HepG2 (cell line): Measurements from ENCODE around the gene TMEM19. TPM values are rescaled to one million over a fixed set of nuclear protein-coding genes. Genes with fewer than 3 reads are reported as not detected.

ENCODE experiments used
- DRAP1 ChIP-seq: IDR thresholded peaks from 2 replicates; pipeline ENCODE4 v1.6.1; 2016; ENCODE audit warnings: missing genetic modification reagents, missing compliant biosample characterization
- FLYWCH1 ChIP-seq: sonication (generic); formaldehyde crosslinking; IDR thresholded peaks from 2 replicates; pipeline ENCODE4 v1.8.1; 2023; ENCODE audit warnings: mild to moderate bottlenecking, missing genetic modification reagents
- HNF4G ChIP-seq, 2 experiments: sonication (generic) in 1 of 2; formaldehyde crosslinking in 1 of 2; IDR thresholded peaks; 2 replicates each; pipeline versions ENCODE4 v1.4.0 to v1.6.1; 2011 to 2020; ENCODE audit warnings: borderline replicate concordance in 2 of 2, low read depth in 2 of 2, mild to moderate bottlenecking in 2 of 2, low read length in 1 of 2, missing genetic modification reagents in 1 of 2, moderate library complexity in 1 of 2
- KDM5B ChIP-seq: sonication (generic); formaldehyde crosslinking; IDR thresholded peaks from 2 replicates; pipeline ENCODE4 v1.4.0; 2020; ENCODE audit warnings: missing genetic modification reagents, mild to moderate bottlenecking, borderline replicate concordance
- KLF9 ChIP-seq: IDR thresholded peaks from 2 replicates; pipeline ENCODE4 v1.6.1; 2016; ENCODE audit warnings: low read depth
- MED1 ChIP-seq: sonication (generic); formaldehyde crosslinking; IDR thresholded peaks from 2 replicates; pipeline ENCODE4 v1.4.0; 2020; ENCODE audit warnings: missing genetic modification reagents
- NFATC3 ChIP-seq: sonication (generic); formaldehyde crosslinking; IDR thresholded peaks from 2 replicates; pipeline ENCODE4 v1.5.1; 2020; ENCODE audit warnings: mild to moderate bottlenecking, missing genetic modification reagents
- NFRKB ChIP-seq: fragments of 450-650 bp; IDR thresholded peaks from 2 replicates; pipeline ENCODE4 v1.6.1; 2017
- PBX2 ChIP-seq: IDR thresholded peaks from 2 replicates; pipeline ENCODE4 v1.6.1; 2016; ENCODE audit warnings: control low read depth
- ZBTB7B ChIP-seq: sonication (generic); formaldehyde crosslinking; IDR thresholded peaks from 2 replicates; pipeline ENCODE4 v1.4.0; 2020; ENCODE audit warnings: missing genetic modification reagents
- ZFP36 ChIP-seq: fragments of 150-350 bp; IDR thresholded peaks from 2 replicates; pipeline ENCODE4 v1.6.1; 2018; ENCODE audit warnings: borderline replicate concordance, low read length, low read depth; ENCODE audit not compliant: partially characterized antibody
- ZKSCAN1 ChIP-seq: fragments of 150-350 bp; IDR thresholded peaks from 2 replicates; pipeline ENCODE4 v1.6.1; 2014; ENCODE audit warnings: low read length
- ZNF296 ChIP-seq: sonication (generic); formaldehyde crosslinking; conservative IDR thresholded peaks from 2 replicates; pipeline ENCODE4 v1.5.0; 2020; ENCODE audit warnings: mild to moderate bottlenecking, missing genetic modification reagents
- ZNF3 ChIP-seq: IDR thresholded peaks from 2 replicates; pipeline ENCODE4 v1.7.0; 2017; ENCODE audit warnings: inconsistent platforms
- ZNF337 ChIP-seq: sonication (generic); formaldehyde crosslinking; IDR thresholded peaks from 2 replicates; pipeline ENCODE4 v1.5.1; 2020; ENCODE audit warnings: missing genetic modification reagents, low read depth, mild to moderate bottlenecking, borderline replicate concordance
- ZNF563 ChIP-seq: sonication (generic); formaldehyde crosslinking; IDR thresholded peaks from 2 replicates; pipeline ENCODE4 v1.8.0; 2022; ENCODE audit warnings: mild to moderate bottlenecking, moderate library complexity, missing genetic modification reagents
- ZNF713 ChIP-seq: sonication (generic); formaldehyde crosslinking; IDR thresholded peaks from 2 replicates; pipeline ENCODE4 v1.4.0; 2020; ENCODE audit warnings: mild to moderate bottlenecking, missing genetic modification reagents
- polyA plus RNA-seq, 8 experiments: library from polyadenylated mRNA; depleted of rRNA in 3 of 8; stranded (reverse) in 7 of 8; unstranded in 1 of 8; fragments of >200 nt; fragmentation: Illumina TruSeq in 4 of 8; extraction: Trizol in 4 of 8; gene quantifications; 2 replicates each; pipeline versions ENCODE4 v1.2.1 to v1.2.3, GENCODE V29; 2011 to 2016; ENCODE audit warnings: low read depth in 4 of 8, missing spikeins in 1 of 8, mixed read lengths in 1 of 8; ENCODE audit not compliant: insufficient read depth in 1 of 8
- total RNA-seq, 5 experiments: library from RNA; depleted of rRNA; stranded (reverse); fragments of >200 nt; fragmentation: Illumina TruSeq; extraction: Trizol; gene quantifications; 2 replicates each; pipeline ENCODE4 v1.2.3, GENCODE V29; 2016; ENCODE audit warnings: low read depth in 1 of 5
- TF ChIP-seq, protein P1 (sequence below): sonication (generic); formaldehyde crosslinking; IDR thresholded peaks from 2 replicates; pipeline ENCODE4 v1.4.0; 2020; ENCODE audit warnings: mild to moderate bottlenecking, missing genetic modification reagents
- TF ChIP-seq, protein P2 (sequence below): IDR thresholded peaks from 2 replicates; pipeline ENCODE4 v1.6.1; 2016
- TF ChIP-seq, protein P3 (sequence below): sonication (generic); formaldehyde crosslinking; IDR thresholded peaks from 2 replicates; pipeline ENCODE4 v1.8.0; 2022; ENCODE audit warnings: missing genetic modification reagents, low read depth, mild to moderate bottlenecking, borderline replicate concordance
- TF ChIP-seq, protein P4 (sequence below): sonication (generic); formaldehyde crosslinking; IDR thresholded peaks from 2 replicates; pipeline ENCODE4 v1.4.0; 2020; ENCODE audit warnings: missing genetic modification reagents
- TF ChIP-seq, protein P5 (sequence below): sonication (generic); formaldehyde crosslinking; IDR thresholded peaks from 2 replicates; pipeline ENCODE4 v1.8.0; 2022; ENCODE audit warnings: mild to moderate bottlenecking, missing genetic modification reagents; ENCODE audit not compliant: insufficient replicate concordance

Gene TMEM19
- total and polyA plus RNA-seq, 2 of the 13 experiments (the other 11 are each of a cell fraction or from before 2014, with no cell fraction given) = 16.9 to 22.5 TPM

- TF ChIP-seq ZFP36 (no peak), ZNF563 (CRISPR knock-in tag) (peak; percentile 77; the same call in 1 of the 2 replicates), KDM5B (CRISPR knock-in tag) (peak; percentile 96), DRAP1 (CRISPR knock-in tag) (peak; percentile 51; the same call in 1 of the 2 replicates), HNF4G (IDR thresholded peaks at IDR 0.05; ENCODE audit: borderline replicate concordance, low read depth, low read length) (peak; percentile 56), HNF4G (CRISPR knock-in tag; IDR thresholded peaks at IDR 0.05; ENCODE audit: borderline replicate concordance, low read depth) (peak; percentile 86), MED1 (CRISPR knock-in tag) (peak; percentile 70; the same call in 1 of the 2 replicates), NFRKB (no peak), ZNF296 (CRISPR knock-in tag) (no peak), FLYWCH1 (peak; percentile 83; the same call in 1 of the 2 replicates), ZNF713 (CRISPR knock-in tag) (0 out of 2 replicates have a peak, but pooled peaks have one; percentile 35), ZNF3 (CRISPR knock-in tag) (no peak), ZNF337 (CRISPR knock-in tag) (no peak), KLF9 (CRISPR knock-in tag) (no peak), NFATC3 (CRISPR knock-in tag) (0 out of 2 replicates have a peak, but pooled peaks have one; percentile 61), PBX2 (CRISPR knock-in tag) (no peak), ZBTB7B (peak; percentile 77; the same call in 1 of the 2 replicates), ZKSCAN1 (no peak)
- TF ChIP-seq, protein P1, sequence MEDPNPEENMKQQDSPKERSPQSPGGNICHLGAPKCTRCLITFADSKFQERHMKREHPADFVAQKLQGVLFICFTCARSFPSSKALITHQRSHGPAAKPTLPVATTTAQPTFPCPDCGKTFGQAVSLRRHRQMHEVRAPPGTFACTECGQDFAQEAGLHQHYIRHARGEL (CRISPR knock-in tag) = no peak
- TF ChIP-seq, protein P2, sequence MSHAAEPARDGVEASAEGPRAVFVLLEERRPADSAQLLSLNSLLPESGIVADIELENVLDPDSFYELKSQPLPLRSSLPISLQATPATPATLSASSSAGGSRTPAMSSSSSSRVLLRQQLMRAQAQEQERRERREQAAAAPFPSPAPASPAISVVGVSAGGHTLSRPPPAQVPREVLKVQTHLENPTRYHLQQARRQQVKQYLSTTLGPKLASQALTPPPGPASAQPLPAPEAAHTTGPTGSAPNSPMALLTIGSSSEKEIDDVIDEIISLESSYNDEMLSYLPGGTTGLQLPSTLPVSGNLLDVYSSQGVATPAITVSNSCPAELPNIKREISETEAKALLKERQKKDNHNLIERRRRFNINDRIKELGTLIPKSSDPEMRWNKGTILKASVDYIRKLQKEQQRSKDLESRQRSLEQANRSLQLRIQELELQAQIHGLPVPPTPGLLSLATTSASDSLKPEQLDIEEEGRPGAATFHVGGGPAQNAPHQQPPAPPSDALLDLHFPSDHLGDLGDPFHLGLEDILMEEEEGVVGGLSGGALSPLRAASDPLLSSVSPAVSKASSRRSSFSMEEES = peak; percentile 84
- TF ChIP-seq, protein P3, sequence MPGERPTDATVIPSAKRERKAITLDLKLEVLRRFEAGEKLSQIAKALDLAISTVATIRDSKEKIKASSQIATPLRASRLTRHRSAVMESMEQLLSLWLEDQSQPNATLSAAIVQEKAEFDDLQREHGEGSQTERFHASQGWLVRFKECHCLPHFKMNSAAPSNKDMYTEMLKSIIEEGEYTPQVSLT (CRISPR knock-in tag) = no peak
- TF ChIP-seq, protein P4, sequence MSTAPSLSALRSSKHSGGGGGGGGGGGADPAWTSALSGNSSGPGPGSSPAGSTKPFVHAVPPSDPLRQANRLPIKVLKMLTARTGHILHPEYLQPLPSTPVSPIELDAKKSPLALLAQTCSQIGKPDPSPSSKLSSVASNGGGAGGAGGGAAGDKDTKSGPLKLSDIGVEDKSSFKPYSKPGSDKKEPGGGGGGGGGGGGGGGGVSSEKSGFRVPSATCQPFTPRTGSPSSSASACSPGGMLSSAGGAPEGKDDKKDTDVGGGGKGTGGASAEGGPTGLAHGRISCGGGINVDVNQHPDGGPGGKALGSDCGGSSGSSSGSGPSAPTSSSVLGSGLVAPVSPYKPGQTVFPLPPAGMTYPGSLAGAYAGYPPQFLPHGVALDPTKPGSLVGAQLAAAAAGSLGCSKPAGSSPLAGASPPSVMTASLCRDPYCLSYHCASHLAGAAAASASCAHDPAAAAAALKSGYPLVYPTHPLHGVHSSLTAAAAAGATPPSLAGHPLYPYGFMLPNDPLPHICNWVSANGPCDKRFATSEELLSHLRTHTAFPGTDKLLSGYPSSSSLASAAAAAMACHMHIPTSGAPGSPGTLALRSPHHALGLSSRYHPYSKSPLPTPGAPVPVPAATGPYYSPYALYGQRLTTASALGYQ (CRISPR knock-in tag) = peak; percentile 53; the same call in 1 of the 2 replicates
- TF ChIP-seq, protein P5, sequence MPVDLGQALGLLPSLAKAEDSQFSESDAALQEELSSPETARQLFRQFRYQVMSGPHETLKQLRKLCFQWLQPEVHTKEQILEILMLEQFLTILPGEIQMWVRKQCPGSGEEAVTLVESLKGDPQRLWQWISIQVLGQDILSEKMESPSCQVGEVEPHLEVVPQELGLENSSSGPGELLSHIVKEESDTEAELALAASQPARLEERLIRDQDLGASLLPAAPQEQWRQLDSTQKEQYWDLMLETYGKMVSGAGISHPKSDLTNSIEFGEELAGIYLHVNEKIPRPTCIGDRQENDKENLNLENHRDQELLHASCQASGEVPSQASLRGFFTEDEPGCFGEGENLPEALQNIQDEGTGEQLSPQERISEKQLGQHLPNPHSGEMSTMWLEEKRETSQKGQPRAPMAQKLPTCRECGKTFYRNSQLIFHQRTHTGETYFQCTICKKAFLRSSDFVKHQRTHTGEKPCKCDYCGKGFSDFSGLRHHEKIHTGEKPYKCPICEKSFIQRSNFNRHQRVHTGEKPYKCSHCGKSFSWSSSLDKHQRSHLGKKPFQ (CRISPR knock-in tag) = peak; percentile 81
These were observed at the start of gene TMEM19 (continued) for GRCh38 chr12:71685914-71686657.
